HEK293 (cell line): ENCODE measurements around the gene INSL3.

ENCODE experiments used
- CTCF ChIA-PET: fragments of 350-600 bp; formaldehyde crosslinking; extraction: SDS; loops from one replicate; lab custom pipeline; 2021; ENCODE audit warnings: antibody characterized with exemption; lab: Yijun Ruan, JAX
- POLR2A ChIA-PET: fragments of 300-600 bp; formaldehyde crosslinking; extraction: SDS; loops from one replicate; lab custom pipeline; 2020; ENCODE audit warnings: antibody characterized with exemption, inconsistent platforms; lab: Yijun Ruan, JAX
- H3K27ac ChIP-seq: fragments of 200-500 bp; sonication (Bioruptor generic); 2 replicates; pipeline ENCODE4 v1.5.1; 2014; ENCODE audit warnings: low read depth, low read length, control low read depth, inconsistent platforms; ENCODE audit errors: extremely low read depth
- H3K36me3 ChIP-seq, 2 experiments: fragments of 200-500 bp in 1 of 2; sonication (Bioruptor generic) in 1 of 2; 1 replicate in 1 of 2; 2 replicates in 1 of 2; pipeline ENCODE4 v1.5.1; 2014 to 2017; ENCODE audit warnings: inconsistent platforms in 2 of 2, low read length in 2 of 2; ENCODE audit not compliant: control insufficient read depth in 2 of 2, insufficient read depth in 1 of 2
- H3K4me1 ChIP-seq: fragments of 200-500 bp; sonication (Bioruptor generic); 2 replicates; pipeline ENCODE4 v1.5.1; 2014; ENCODE audit warnings: mild to moderate bottlenecking, low read length, inconsistent platforms; ENCODE audit not compliant: control insufficient read depth, insufficient read depth
- H3K4me3 ChIP-seq: 2 replicates; pipeline ENCODE4 v1.5.1; 2011; ENCODE audit warnings: low read depth, mild to moderate bottlenecking, control low read depth, low read length, moderate library complexity
- H3K9me3 ChIP-seq: fragments of 200-500 bp; sonication (Bioruptor generic); 2 replicates; pipeline ENCODE4 v1.5.1; 2014; ENCODE audit warnings: low read depth, low read length, inconsistent platforms; ENCODE audit not compliant: control insufficient read depth, insufficient read depth
- CTCF ChIP-seq: fragments of 450-650 bp; formaldehyde crosslinking; IDR thresholded peaks from 2 replicates; pipeline ENCODE4 v1.5.1; 2016; ENCODE audit warnings: missing biosample characterization, missing genetic modification characterization
- GLIS1 ChIP-seq: fragments of 450-650 bp; formaldehyde crosslinking; IDR thresholded peaks from 2 replicates; pipeline ENCODE4 v1.5.1; 2016; ENCODE audit warnings: missing biosample characterization, missing genetic modification characterization
- GLIS2 ChIP-seq: fragments of 450-650 bp; formaldehyde crosslinking; IDR thresholded peaks from 2 replicates; pipeline ENCODE4 v1.5.1; 2016; ENCODE audit warnings: missing biosample characterization, missing genetic modification characterization
- HIC1 ChIP-seq: fragments of 450-650 bp; formaldehyde crosslinking; IDR thresholded peaks from 2 replicates; pipeline ENCODE4 v1.5.1; 2016; ENCODE audit warnings: missing biosample characterization, missing genetic modification characterization
- HOXA7 ChIP-seq: sonication (generic); formaldehyde crosslinking; IDR thresholded peaks from 2 replicates; pipeline ENCODE4 v1.8.1; 2022; ENCODE audit warnings: missing genetic modification reagents, borderline replicate concordance
- KLF10 ChIP-seq: fragments of 450-650 bp; IDR thresholded peaks from 2 replicates; pipeline ENCODE4 v1.5.1; 2018; ENCODE audit warnings: missing biosample characterization, mild to moderate bottlenecking, missing genetic modification characterization
- KLF8 ChIP-seq: fragments of 450-650 bp; formaldehyde crosslinking; IDR thresholded peaks from 2 replicates; pipeline ENCODE4 v1.5.1; 2016; ENCODE audit warnings: missing biosample characterization, missing genetic modification characterization
- WT1 ChIP-seq: fragments of 450-650 bp; formaldehyde crosslinking; IDR thresholded peaks from 2 replicates; pipeline ENCODE4 v1.5.1; 2016; ENCODE audit warnings: missing biosample characterization, missing genetic modification characterization
- ZBTB48 ChIP-seq: fragments of 450-650 bp; formaldehyde crosslinking; IDR thresholded peaks from 2 replicates; pipeline ENCODE4 v1.5.1; 2016; ENCODE audit warnings: missing biosample characterization, missing genetic modification characterization
- ZIC2 ChIP-seq: fragments of 450-650 bp; formaldehyde crosslinking; IDR thresholded peaks from 2 replicates; pipeline ENCODE4 v1.5.1; 2016; ENCODE audit warnings: missing biosample characterization, missing genetic modification characterization
- ZNF114 ChIP-seq: fragments of 450-650 bp; formaldehyde crosslinking; IDR thresholded peaks from 2 replicates; pipeline ENCODE4 v1.5.0; 2017; ENCODE audit warnings: missing biosample characterization, missing genetic modification characterization
- ZNF140 ChIP-seq: fragments of 450-650 bp; formaldehyde crosslinking; IDR thresholded peaks from 2 replicates; pipeline ENCODE4 v1.5.1; 2016; ENCODE audit warnings: missing biosample characterization, missing genetic modification characterization
- ZNF148 ChIP-seq: fragments of 450-650 bp; formaldehyde crosslinking; IDR thresholded peaks from 2 replicates; pipeline ENCODE4 v1.5.0; 2017; ENCODE audit warnings: missing biosample characterization, missing genetic modification characterization, borderline replicate concordance
- ZNF266 ChIP-seq: fragments of 450-650 bp; formaldehyde crosslinking; IDR thresholded peaks from 2 replicates; pipeline ENCODE4 v1.5.1; 2016; ENCODE audit warnings: missing biosample characterization, missing genetic modification characterization, low read depth
- ZNF362 ChIP-seq: fragments of 450-650 bp; formaldehyde crosslinking; IDR thresholded peaks from 2 replicates; pipeline ENCODE4 v1.5.1; 2016; ENCODE audit warnings: missing biosample characterization, missing genetic modification characterization
- ZNF398 ChIP-seq: fragments of 450-650 bp; formaldehyde crosslinking; IDR thresholded peaks from 2 replicates; pipeline ENCODE4 v1.5.1; 2017; ENCODE audit warnings: missing biosample characterization, missing genetic modification characterization
- ZNF423 ChIP-seq: fragments of 450-650 bp; formaldehyde crosslinking; IDR thresholded peaks from 2 replicates; pipeline ENCODE4 v1.5.1; 2016; ENCODE audit warnings: missing biosample characterization, missing genetic modification characterization
- ZNF558 ChIP-seq: fragments of 450-650 bp; formaldehyde crosslinking; IDR thresholded peaks from 2 replicates; pipeline ENCODE4 v1.5.1; 2016; ENCODE audit warnings: missing biosample characterization, missing genetic modification characterization
- ZNF610 ChIP-seq: fragments of 450-650 bp; formaldehyde crosslinking; IDR thresholded peaks from 2 replicates; pipeline ENCODE4 v1.5.1; 2016; ENCODE audit warnings: missing biosample characterization, missing genetic modification characterization, borderline replicate concordance
- ZNF629 ChIP-seq: fragments of 450-650 bp; formaldehyde crosslinking; IDR thresholded peaks from 2 replicates; pipeline ENCODE4 v1.5.1; 2017; ENCODE audit warnings: missing biosample characterization, missing genetic modification characterization

Gene INSL3

GRCh38 chr19:17863520-17864182 is 42.3 kb upstream of the INSL3 start (continued):
- TF ChIP-seq HIC1 (tag by site-specific recombination) = no peak
- TF ChIP-seq ZNF362 = no peak
- no peak for TF ChIP-seq CTCF (tag by site-specific recombination)
- TF ChIP-seq WT1 (tag by site-specific recombination) = 0 out of 2 replicates have a peak, but pooled peaks have one; percentile 37
- no peak for TF ChIP-seq ZNF610 (tag by site-specific recombination)
- TF ChIP-seq ZNF423 (tag by site-specific recombination) = no peak
- no peak for TF ChIP-seq ZNF148 (tag by site-specific recombination)
- TF ChIP-seq HOXA7 (CRISPR knock-in tag) = no peak
- TF ChIP-seq, all 188 proteins: peak for 6

- Histone ChIP-seq H3K4me1 (0 out of 2 replicates have a peak, but pooled peaks cover 3% of the 10 kb centered on the region), H3K9me3 (no peaks in the 10 kb centered on the region), H3K27ac (no peak overlapping the region), H3K4me3 (no peak overlapping the region), H3K36me3 (peaks cover 0 to 60% of the 10 kb centered on the region in 2 experiments; a peak in 2 of 3 replicates)
- POLR2A ChIA-PET = interaction anchor here (1.6 kb wide), 1 partner anchor 69 kb away, joined by 5 read pairs; the partner anchor contains the start of gene CCDC124
- CTCF ChIA-PET = interaction anchor here (0.6 to 0.8 kb wide), 2 partner anchors 191 to 528 kb away, joined by 3 read pairs; partner anchors contain the start of gene ANO8
- TF ChIP-seq WT1 (tag by site-specific recombination) = peak; percentile 58
- peak; percentile 57 for TF ChIP-seq ZIC2 (tag by site-specific recombination)
- no peak for TF ChIP-seq ZNF266 (tag by site-specific recombination)
- TF ChIP-seq GLIS1 = peak; percentile 98
- no peak for TF ChIP-seq ZNF114 (tag by site-specific recombination)
- no peak for TF ChIP-seq KLF10 (tag by site-specific recombination)
- 0 out of 2 replicates have a peak, but pooled peaks have one; percentile 22 for TF ChIP-seq KLF8 (tag by site-specific recombination)
- TF ChIP-seq ZNF558 (tag by site-specific recombination) = no peak
- no peak for TF ChIP-seq ZBTB48 (tag by site-specific recombination)
- peak; percentile 29; the same call in 1 of the 2 replicates for TF ChIP-seq GLIS2 (tag by site-specific recombination)
- no peak for TF ChIP-seq ZNF140
- TF ChIP-seq ZNF629 (tag by site-specific recombination) = 0 out of 2 replicates have a peak, but pooled peaks have one; percentile 38
- TF ChIP-seq ZNF398 (tag by site-specific recombination) = no peak
- TF ChIP-seq HIC1 (tag by site-specific recombination) = peak; percentile 28; the same call in 1 of the 2 replicates
These were observed 41.6 kb upstream of the INSL3 start for GRCh38 chr19:17862711-17863519.
